Measurements from ENCODE around the gene BCL2L15.
A peak's percentile ranks its signal among the peaks of the same experiment; 100 is the strongest.

The BCL2L15 gene

DNA sequence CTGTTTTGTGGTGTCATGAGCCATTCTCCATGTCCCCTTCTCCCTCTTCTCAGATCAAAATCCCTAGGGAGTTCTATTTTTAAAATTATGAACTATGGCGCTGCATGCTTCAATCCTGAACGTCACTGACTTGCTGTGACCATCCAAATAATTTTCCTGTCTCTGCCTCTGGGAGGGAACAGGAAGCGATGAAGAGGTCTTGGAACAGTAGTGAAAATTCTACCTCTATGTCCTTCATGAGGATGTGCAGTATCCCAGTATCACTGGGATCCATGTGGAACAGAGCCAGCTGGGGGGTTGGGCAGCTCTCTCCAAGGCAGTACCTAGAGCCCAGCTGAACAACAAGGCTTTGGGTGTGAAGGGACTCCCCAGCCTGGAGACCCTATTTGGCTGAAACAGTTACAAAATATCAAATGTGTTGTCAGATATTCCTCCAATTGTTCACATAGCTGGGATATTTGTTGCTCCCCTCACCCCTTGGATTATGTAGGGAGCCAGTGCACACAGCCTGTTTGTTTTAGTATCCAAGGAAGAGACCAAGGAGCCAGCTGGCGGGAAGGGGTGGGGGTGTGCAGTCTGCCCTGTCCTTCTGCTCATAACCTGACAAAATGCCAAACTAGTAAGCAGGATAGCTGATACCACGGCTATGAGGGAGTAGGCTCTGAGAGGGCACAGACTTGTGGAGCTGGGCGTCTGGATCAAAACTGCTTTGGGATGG lies 25.4 kb upstream of the BCL2L15 start:
- no peak for DNase-seq (ENCODE audit: low read depth)
- TF ChIP-seq, protein P1, sequence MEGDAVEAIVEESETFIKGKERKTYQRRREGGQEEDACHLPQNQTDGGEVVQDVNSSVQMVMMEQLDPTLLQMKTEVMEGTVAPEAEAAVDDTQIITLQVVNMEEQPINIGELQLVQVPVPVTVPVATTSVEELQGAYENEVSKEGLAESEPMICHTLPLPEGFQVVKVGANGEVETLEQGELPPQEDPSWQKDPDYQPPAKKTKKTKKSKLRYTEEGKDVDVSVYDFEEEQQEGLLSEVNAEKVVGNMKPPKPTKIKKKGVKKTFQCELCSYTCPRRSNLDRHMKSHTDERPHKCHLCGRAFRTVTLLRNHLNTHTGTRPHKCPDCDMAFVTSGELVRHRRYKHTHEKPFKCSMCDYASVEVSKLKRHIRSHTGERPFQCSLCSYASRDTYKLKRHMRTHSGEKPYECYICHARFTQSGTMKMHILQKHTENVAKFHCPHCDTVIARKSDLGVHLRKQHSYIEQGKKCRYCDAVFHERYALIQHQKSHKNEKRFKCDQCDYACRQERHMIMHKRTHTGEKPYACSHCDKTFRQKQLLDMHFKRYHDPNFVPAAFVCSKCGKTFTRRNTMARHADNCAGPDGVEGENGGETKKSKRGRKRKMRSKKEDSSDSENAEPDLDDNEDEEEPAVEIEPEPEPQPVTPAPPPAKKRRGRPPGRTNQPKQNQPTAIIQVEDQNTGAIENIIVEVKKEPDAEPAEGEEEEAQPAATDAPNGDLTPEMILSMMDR (IDR thresholded peaks at IDR 0.05; ENCODE audit: insufficient read depth, low read depth, low read length, missing control alignments): no peak
- no peak overlapping the region for H3K4me3 ChIP-seq (ENCODE audit: low read depth, low read length)

DNA sequence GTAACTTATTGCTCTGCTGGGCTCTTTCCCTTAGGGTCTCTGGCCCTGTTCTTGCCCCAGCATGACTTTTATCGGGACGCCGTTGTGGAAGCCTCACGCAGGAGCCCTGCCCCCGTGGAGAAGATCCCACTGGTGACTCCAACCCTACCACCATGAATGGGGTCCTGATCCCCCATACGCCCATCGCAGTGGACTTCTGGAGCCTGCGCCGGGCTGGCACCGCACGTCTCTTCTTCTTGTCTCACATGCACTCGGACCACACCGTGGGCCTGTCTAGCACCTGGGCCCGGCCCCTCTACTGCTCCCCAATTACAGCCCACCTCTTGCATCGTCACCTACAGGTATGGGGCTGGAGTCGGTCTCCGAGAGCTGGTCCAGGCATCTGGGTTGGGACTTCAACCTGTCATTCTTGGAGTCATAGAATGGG lies 18.1 kb upstream of the BCL2L15 start:
- TF ChIP-seq, protein P1 (IDR thresholded peaks at IDR 0.05; ENCODE audit: insufficient read depth, low read depth, low read length, missing control alignments): no peak
- peak; percentile 50 for DNase-seq (ENCODE audit: low read depth)
- H3K4me3 ChIP-seq (ENCODE audit: low read depth, low read length): peak overlapping the region; percentile 72

DNA sequence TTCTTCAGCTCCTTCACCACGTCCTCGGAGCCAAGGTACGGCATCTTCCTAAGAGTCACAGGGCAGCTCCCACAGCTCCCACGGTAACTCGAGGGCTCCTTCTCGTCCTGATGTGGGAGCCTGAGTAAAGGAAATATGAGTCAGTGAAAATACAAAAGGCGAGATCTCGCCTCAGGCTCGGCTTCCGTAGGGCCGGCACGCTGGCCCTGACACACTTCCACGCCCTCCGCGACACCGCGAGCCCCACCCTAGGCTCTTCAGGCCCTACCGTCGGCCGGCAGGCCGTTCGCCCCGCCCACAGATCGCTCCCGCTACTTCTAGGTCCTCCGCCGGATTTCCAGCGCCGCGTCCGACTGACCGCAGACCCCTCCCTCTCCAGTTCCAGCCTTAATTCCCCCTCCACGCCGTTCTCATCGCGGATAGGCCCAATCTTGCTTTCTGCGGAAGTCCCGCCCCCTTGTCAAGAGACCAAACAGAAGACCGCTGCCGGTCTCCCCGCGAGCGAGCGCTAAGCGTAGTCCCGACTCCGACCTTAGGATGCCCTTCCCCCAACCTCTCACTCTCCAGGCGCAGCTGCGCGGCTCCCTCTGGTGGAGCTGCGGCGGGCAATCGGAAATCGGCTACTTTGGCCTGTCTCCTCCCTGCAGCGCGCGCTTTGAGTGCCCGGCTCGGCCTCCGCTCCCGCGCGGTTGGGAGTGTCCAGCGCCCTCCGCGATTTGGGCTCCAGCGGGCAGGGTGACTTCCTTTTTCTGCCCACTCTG lies 17.5 kb upstream of the BCL2L15 start, which contains the start of the genes AP4B1 and DCLRE1B:
TSS of gene AP4B1 (minus strand) at position 126 of the 761 bp plus-strand sequence. CDS start at position 44, 82 bp downstream.
TSS of gene DCLRE1B (plus strand) at position 653 of the 761 bp plus-strand sequence. CDS start 261 bp downstream, outside the sequence.
- peak within 1 kb of the TSS; percentile 96 for H3K4me3 ChIP-seq (ENCODE audit: low read depth, low read length)
- TF ChIP-seq, protein P1 (IDR thresholded peaks at IDR 0.05; ENCODE audit: insufficient read depth, low read depth, low read length, missing control alignments): peak; percentile 75
- peak; percentile 100 for DNase-seq (ENCODE audit: low read depth)

DNA sequence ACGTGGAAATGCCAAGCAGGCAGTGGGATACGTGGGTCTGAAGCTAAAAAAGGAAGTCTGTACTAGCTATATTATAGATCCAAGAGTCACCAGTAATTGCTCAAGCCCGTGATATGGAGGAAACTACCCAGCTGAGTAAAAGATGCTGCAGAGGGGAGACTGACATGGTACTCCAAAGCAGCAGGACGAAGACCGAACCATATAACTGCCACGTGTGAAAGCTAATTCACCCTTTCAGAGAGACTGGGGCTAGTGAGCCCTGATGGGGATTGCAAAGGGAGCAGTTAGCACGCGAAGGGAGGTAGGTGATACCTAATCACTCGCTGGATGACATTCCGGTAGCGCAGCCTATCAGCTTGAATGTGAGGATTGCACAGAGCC lies 16.9 kb upstream of the BCL2L15 start:
- TF ChIP-seq, protein P1 (IDR thresholded peaks at IDR 0.05; ENCODE audit: insufficient read depth, low read depth, low read length, missing control alignments): no peak

DNA sequence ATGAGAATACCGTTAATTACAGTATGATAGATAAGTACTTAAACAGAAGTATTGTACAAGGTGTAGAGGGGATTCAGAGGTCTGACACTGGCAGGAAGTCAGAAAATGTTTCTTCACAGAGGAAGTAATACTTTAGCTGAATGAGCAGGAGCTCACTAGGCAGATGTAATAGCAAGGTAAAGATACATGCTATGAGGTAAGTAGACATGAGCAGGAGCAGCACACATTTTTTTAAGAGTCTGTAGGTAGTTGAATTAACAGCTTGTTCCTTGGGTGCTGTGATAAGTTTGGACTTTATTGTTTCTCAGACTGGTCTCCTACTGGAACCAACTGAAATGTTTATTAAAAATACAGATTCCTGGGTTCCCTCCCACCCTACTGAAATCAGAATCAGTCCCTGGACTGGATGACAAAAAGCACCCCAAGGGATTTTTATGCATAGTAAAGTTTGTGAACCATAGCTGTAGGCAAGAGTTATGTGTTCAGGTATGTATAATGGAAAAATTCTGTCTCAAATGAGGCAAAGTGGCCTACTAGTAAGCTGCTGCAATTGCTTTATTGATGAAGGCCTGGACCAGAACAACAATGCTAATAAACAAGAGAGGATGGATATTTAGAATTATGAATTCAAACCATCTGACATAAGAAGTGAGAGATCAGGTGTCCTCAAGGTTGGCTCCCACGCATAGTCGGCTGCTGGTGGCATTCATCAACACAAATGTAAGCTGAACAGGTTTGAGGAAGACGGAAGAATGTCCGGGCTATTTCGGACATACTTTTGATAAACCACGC lies 16.3 kb upstream of the BCL2L15 start:
- TF ChIP-seq, protein P1 (IDR thresholded peaks at IDR 0.05; ENCODE audit: insufficient read depth, low read depth, low read length, missing control alignments): no peak
- H3K4me3 ChIP-seq (ENCODE audit: low read depth, low read length): peak overlapping the region; percentile 96
- peak; percentile 44 for DNase-seq (ENCODE audit: low read depth)

More for the DNA sequence above, 16.9 kb upstream of the BCL2L15 start:
- no peak for DNase-seq (ENCODE audit: low read depth)
- H3K4me3 ChIP-seq (ENCODE audit: low read depth, low read length): peak overlapping the region; percentile 96

DNA sequence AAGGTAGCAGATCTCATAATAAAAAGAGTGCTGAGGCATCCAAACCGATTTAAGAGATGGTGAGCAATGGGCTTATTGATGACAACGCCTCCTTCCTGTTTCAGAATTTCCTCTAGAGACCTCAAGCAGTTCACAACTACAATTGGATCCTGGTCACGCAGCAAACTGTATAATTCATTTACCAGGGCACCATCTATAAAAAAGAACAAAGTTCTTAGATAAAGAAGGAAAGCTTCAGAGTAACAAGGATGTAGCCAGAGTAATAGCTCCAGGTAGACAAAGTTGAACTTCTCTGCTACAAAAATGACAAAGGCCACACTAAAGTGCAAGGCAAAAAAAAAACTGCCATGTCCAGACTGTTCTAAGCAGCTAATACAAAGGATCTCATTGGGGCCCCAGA lies 13.8 kb upstream of the BCL2L15 start:
- DNase-seq (ENCODE audit: low read depth): no peak
- no peak overlapping the region for H3K4me3 ChIP-seq (ENCODE audit: low read depth, low read length)
- TF ChIP-seq, protein P1 (IDR thresholded peaks at IDR 0.05; ENCODE audit: insufficient read depth, low read depth, low read length, missing control alignments): no peak
